ENCODE data around the gene EIF1B. TPM values are rescaled to one million over a fixed set of nuclear protein-coding genes. Genes with fewer than 3 reads are reported as not detected.

The EIF1B gene
- total and polyA plus RNA-seq, 2 of the 13 experiments (the other 11 are each of a cell fraction or from before 2014, with no cell fraction given): 12.7 to 29.1 TPM

GRCh38 chr3:40309925-40310695 is 603 bp downstream of the EIF1B start (continued):
- no peak; the same call in 1 of the 2 replicates for TF ChIP-seq ARID5B (CRISPR knock-in tag; IDR thresholded peaks at IDR 0.05)
- no peak for TF ChIP-seq MNT (IDR thresholded peaks at IDR 0.05)
- no peak for TF ChIP-seq FOXP1 (IDR thresholded peaks at IDR 0.05)
- no peak for TF ChIP-seq FOXP1 (CRISPR knock-in tag; IDR thresholded peaks at IDR 0.05)
- TF ChIP-seq MLLT10 (CRISPR knock-in tag; IDR thresholded peaks at IDR 0.05): no peak
- no peak for TF ChIP-seq ZNF343 (CRISPR knock-in tag; IDR thresholded peaks at IDR 0.05)
- no peak for TF ChIP-seq ZIK1 (CRISPR knock-in tag; IDR thresholded peaks at IDR 0.05; ENCODE audit: borderline replicate concordance, low read depth)
- no peak for TF ChIP-seq SALL2 (CRISPR knock-in tag; IDR thresholded peaks at IDR 0.05)
- no peak for TF ChIP-seq ZNF879 (CRISPR knock-in tag; IDR thresholded peaks at IDR 0.05)
- peak; percentile 64; the same call in 1 of the 2 replicates for TF ChIP-seq NRL (CRISPR knock-in tag; IDR thresholded peaks at IDR 0.05; ENCODE audit: borderline replicate concordance)
- TF ChIP-seq TARDBP (CRISPR knock-in tag; IDR thresholded peaks at IDR 0.05): no peak
- no peak for TF ChIP-seq ZEB1 (IDR thresholded peaks at IDR 0.05; ENCODE audit: insufficient replicate concordance, low read depth)
- TF ChIP-seq THYN1 (CRISPR knock-in tag; IDR thresholded peaks at IDR 0.05; ENCODE audit: borderline replicate concordance, low read depth): no peak
- no peak for TF ChIP-seq ZNF101 (CRISPR knock-in tag; IDR thresholded peaks at IDR 0.05; ENCODE audit: borderline replicate concordance, low read depth)
- TF ChIP-seq ZKSCAN1 (IDR thresholded peaks at IDR 0.05; ENCODE audit: low read length): no peak
- peak; percentile 17; the same call in 1 of the 2 replicates for TF ChIP-seq POLR2AphosphoS2 (IDR thresholded peaks at IDR 0.05; ENCODE audit: low read depth, low read length)
- TF ChIP-seq SIX4 (CRISPR knock-in tag; IDR thresholded peaks at IDR 0.05): no peak
- no peak for TF ChIP-seq ZNF292 (CRISPR knock-in tag; IDR thresholded peaks at IDR 0.05; ENCODE audit: borderline replicate concordance, low read depth)
- no peak for TF ChIP-seq ZUFSP (CRISPR knock-in tag; IDR thresholded peaks at IDR 0.05; ENCODE audit: borderline replicate concordance)
- TF ChIP-seq ATM (IDR thresholded peaks at IDR 0.05; ENCODE audit: borderline replicate concordance): no peak
- no peak for TF ChIP-seq ZBTB8A (CRISPR knock-in tag; IDR thresholded peaks at IDR 0.05; ENCODE audit: borderline replicate concordance, low read depth)
- no peak for TF ChIP-seq AKAP8 (CRISPR knock-in tag; IDR thresholded peaks at IDR 0.05)
- TF ChIP-seq ZNF580 (CRISPR knock-in tag; IDR thresholded peaks at IDR 0.05; ENCODE audit: borderline replicate concordance, low read depth): peak; percentile 8; the same call in 1 of the 2 replicates

All from HepG2 (cell line).